ENCODE measurements around the gene ARL8B. TPM values are rescaled to one million over a fixed set of nuclear protein-coding genes. Genes with fewer than 3 reads are reported as not detected.
A peak's percentile ranks its signal among the peaks of the same experiment; 100 is the strongest.

The ARL8B gene
- total RNA-seq, 1 donor from 2014 or later, result 90.6 TPM

DNA sequence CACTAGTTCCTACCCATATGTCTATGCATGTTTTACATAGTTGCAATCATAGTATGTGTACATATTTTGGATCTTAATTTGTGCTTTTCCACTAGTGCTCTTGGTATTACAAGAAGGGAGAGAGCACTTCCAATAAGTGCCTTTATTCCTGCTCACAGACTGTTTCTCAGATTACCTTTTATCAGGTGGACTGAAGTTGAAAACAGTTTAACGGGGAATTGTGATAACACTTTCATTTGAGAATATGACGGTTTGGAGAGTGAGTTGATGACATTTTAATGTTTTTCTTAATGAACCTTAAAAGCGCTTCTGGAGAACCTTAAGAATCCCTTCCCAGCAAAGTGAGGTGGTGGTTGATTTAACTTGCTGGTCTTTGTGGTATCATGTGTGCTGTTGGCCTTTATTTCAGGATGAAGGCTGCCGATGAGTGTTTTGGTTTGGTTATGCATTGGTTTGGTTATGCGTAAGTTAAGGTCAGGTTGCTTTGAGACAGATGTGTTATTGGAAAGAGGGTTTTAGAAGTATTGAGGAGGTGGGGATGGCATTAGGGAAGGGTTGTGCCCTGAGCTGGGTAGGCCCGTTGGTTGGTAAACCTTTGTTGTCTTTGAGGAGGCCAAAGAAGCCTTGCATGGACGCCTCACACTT is 68.2 kb downstream of the ARL8B start:
- TF ChIP-seq, protein P1, sequence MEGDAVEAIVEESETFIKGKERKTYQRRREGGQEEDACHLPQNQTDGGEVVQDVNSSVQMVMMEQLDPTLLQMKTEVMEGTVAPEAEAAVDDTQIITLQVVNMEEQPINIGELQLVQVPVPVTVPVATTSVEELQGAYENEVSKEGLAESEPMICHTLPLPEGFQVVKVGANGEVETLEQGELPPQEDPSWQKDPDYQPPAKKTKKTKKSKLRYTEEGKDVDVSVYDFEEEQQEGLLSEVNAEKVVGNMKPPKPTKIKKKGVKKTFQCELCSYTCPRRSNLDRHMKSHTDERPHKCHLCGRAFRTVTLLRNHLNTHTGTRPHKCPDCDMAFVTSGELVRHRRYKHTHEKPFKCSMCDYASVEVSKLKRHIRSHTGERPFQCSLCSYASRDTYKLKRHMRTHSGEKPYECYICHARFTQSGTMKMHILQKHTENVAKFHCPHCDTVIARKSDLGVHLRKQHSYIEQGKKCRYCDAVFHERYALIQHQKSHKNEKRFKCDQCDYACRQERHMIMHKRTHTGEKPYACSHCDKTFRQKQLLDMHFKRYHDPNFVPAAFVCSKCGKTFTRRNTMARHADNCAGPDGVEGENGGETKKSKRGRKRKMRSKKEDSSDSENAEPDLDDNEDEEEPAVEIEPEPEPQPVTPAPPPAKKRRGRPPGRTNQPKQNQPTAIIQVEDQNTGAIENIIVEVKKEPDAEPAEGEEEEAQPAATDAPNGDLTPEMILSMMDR (IDR thresholded peaks at IDR 0.05), result no peak
- Histone ChIP-seq H3K4me1 (peaks cover 76% of the 10 kb centered on the region), H3K4me3 (peak overlapping the region; percentile 96), H3K9me3 (no peaks in the 10 kb centered on the region), H3K27ac (peak overlapping the region; percentile 100), H3K27me3 (ENCODE audit: low read depth) (no peaks in the 10 kb centered on the region), H3K36me3 (peaks cover 6% of the 10 kb centered on the region)
- intact Hi-C loops (cut with DNase I), result no loop called here
- DNase-seq (no peak), ATAC-seq (no peak)

DNA sequence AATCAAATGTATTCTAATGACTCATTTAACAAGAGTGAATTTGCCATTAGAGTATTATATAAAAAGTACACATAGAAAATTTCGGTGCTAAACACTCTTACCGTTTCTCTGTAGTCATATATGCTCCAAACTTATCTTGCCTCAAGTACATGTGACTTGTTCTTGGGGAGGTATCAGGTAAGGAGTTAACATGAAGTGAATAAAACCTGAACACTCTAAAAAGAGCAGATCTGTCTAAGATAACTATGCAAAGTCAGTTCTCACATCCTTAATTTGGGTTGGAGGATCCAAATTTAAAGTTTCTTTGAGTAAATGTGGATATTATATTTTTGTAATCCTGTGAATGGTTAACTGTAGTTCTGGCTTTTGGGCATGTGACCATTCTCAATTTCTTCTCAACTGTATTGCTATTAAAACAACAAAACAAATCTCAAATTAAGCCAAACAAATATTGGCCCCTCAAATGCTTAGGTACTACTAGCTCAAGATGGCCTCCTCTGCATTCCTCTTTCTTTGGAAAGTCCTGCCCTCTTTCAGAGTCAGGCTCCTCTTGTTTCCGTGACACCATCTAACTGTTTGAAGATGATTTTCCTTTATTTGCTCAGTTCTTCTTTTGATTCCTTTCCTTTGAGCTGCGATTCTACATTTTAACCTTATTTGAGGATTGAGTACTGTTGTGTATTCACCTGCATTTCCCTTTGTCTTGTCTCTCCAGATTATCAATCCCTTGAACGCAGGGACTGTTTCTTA is 69.6 kb downstream of the ARL8B start:
- TF ChIP-seq, protein P1 (IDR thresholded peaks at IDR 0.05), result no peak
- no peak overlapping the region for H3K27ac ChIP-seq

DNA sequence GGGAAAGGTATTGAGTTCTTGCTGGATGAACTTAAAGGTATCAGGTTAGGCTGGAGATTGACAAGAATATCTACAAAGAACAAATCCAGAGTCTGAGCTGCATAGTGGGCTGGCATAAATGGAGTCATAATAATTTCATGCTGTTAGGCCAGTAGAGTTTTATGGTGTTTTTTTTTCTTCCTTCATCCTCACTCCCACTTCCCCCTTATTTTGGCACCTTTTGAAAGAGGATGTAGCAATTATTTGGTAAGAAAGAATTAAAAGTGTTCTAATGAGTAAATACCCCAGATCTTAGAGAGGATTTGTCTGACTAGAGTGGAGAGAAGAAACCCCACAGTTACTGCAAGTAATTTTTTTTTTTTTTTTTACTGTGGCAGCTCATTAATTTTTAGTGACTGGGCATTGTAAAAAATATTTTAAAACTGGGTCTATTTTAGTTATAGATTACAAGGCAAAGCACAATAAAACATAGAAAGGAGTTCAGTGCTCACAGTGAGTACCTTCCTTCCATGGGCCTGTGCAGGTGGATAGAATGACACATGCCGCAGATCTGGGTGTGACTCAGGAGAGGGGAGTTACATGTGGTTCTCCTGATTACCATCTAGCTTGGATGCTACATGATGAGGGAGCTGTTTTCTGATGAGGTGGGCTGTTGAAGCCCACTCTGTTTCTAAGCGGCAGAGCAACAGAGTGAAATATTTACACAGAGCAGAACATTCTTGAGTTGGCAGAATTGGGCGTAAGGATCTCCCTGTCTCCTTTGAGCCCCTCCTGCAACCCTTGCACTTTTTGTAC is 70.7 kb downstream of the ARL8B start:
- Histone ChIP-seq H3K4me1 (peaks cover 86% of the 10 kb centered on the region), H3K9me3 (no peaks in the 10 kb centered on the region), H3K4me3 (no peak overlapping the region), H3K27me3 (ENCODE audit: low read depth) (no peaks in the 10 kb centered on the region), H3K36me3 (peaks cover 6% of the 10 kb centered on the region), H3K27ac (peak overlapping the region; percentile 33)
- no peak for ATAC-seq
- intact Hi-C loops (cut with DNase I), result no loop called here
- TF ChIP-seq, protein P1 (IDR thresholded peaks at IDR 0.05), result no peak
- DNase-seq, result no peak

More for the DNA sequence above, 69.6 kb downstream of the ARL8B start:
- DNase-seq, result no peak
- Histone ChIP-seq H3K36me3 (peaks cover 6% of the 10 kb centered on the region), H3K4me1 (peaks cover 76% of the 10 kb centered on the region), H3K4me3 (no peak overlapping the region), H3K9me3 (no peaks in the 10 kb centered on the region), H3K27me3 (ENCODE audit: low read depth) (no peaks in the 10 kb centered on the region)
- ATAC-seq, result no peak
- intact Hi-C loops (cut with DNase I), result no loop called here

DNA sequence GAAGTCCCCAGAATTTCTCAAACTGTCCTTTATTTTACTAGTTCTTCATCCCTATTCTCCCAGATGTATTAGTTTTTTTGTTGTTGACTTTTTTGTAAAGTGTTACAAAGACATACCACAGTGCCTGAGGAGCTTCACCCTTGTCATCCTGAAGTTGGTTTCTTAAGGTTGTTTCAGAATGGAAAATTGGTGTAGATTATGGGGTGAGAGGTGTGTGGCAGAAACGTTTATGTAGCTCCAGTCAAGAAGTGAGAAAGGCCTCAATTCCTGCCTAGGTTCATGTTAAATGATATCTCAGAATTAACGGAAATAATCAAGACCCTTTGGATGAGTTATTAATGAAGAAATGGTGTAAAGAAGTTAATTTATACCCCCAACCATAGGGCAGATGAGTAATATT is 72.2 kb downstream of the ARL8B start:
- intact Hi-C loops (cut with DNase I), result no loop called here
- ATAC-seq (no peak), DNase-seq (no peak)
- Histone ChIP-seq H3K9me3 (no peaks in the 10 kb centered on the region), H3K4me1 (peaks cover 96% of the 10 kb centered on the region), H3K4me3 (no peak overlapping the region), H3K27me3 (ENCODE audit: low read depth) (no peaks in the 10 kb centered on the region), H3K36me3 (peaks cover 6% of the 10 kb centered on the region), H3K27ac (peak overlapping the region; percentile 34)
- TF ChIP-seq, protein P1 (IDR thresholded peaks at IDR 0.05), result no peak

DNA sequence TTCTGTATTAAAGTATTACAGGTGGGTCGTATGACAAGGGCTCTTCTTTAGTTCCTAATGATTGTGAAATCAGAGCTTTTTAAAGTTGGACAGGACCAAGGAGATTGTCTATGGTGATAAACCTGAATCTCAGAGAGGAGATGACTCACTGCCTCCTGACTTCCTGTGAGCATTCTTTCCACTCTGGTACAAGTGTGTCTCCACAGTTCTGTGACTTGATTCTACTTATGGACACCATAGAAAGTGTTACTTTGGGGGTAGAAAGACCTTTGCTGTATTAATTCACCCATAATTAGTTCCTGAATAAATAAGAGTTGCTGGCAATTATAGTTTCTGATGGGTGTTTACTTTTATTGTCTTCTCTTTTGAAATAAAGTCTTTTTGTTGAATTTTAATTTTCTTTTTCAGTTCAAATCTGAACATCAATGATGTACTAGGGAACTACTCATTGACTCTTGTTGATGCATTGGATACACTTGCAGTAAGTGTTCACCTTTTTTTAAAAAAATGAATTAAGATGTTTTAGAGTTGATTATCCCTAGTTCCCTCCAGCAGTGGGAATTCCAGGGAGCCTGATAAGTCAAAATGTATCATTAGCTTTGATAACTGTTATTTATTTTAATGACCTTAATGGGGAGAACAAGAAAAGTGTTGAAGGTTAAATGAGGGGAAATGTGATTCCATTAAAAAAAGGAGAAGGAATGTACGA is 72.9 kb downstream of the ARL8B start:
- peaks cover 11% of the 10 kb centered on the region for H3K36me3 ChIP-seq
- peaks cover 91% of the 10 kb centered on the region for H3K4me1 ChIP-seq
- ATAC-seq, result peak; percentile 51 to 59
- TF ChIP-seq, protein P1 (IDR thresholded peaks at IDR 0.05), result no peak
- peak overlapping the region; percentile 34 for H3K27ac ChIP-seq
- DNase-seq, result no peak
- H3K9me3 ChIP-seq, result no peaks in the 10 kb centered on the region
- H3K27me3 ChIP-seq (ENCODE audit: low read depth), result no peaks in the 10 kb centered on the region
- H3K4me3 ChIP-seq, result no peak overlapping the region
- intact Hi-C loops (cut with DNase I), result no loop called here
